ENCODE results near the gene CELA3A.

GRCh38 chr1:21955058-21955457 is 46.4 kb upstream of the CELA3A start:
- TF ChIP-seq EZH2 (IDR thresholded peaks at IDR 0.05; ENCODE audit: borderline replicate concordance, low read length): no peak
- no peak for TF ChIP-seq CTCF (IDR thresholded peaks at IDR 0.05; ENCODE audit: low read length)

Data from OCI-LY1 (cell line).